ENCODE results near the gene MBD6.

DNA sequence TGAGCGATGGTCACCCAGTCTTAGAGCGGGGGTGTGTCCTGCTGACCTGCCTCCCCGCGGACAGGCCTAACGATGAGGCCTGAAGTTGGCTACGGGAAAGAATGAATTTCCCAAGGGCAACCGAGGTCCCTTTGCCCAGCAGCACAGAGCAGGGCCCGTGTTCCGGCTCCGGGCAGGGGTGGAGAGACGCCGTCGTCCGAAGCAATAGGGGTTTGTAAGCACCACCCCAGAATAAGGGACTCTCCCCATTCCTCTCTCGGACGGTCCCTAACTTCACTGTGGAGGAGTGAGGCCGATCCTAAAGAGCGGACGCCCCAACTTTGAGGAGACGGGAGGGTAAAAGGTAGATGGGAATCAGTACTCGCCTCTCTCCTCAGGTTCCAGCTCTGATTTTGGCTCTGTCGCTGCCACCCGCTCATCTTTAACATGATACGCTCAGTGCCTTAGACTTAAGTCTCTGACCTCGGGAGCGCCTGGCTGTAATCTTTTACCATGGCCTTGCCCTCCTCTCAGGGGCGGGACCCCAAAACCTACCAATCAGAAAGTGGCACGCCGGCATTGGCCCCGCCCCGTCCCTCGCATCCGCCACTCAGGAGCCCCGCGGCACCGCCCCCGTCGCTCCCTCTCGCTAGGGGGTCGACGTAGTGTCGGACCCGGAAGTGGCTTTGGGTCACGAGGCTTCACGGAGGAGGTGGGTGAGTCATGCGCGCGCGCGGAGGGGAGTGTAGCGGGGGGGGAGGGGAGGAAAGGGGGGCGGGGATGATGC, 2.4 kb upstream of the MBD6 start, which contains the start of gene DDIT3:
- TF ChIP-seq, protein P1, sequence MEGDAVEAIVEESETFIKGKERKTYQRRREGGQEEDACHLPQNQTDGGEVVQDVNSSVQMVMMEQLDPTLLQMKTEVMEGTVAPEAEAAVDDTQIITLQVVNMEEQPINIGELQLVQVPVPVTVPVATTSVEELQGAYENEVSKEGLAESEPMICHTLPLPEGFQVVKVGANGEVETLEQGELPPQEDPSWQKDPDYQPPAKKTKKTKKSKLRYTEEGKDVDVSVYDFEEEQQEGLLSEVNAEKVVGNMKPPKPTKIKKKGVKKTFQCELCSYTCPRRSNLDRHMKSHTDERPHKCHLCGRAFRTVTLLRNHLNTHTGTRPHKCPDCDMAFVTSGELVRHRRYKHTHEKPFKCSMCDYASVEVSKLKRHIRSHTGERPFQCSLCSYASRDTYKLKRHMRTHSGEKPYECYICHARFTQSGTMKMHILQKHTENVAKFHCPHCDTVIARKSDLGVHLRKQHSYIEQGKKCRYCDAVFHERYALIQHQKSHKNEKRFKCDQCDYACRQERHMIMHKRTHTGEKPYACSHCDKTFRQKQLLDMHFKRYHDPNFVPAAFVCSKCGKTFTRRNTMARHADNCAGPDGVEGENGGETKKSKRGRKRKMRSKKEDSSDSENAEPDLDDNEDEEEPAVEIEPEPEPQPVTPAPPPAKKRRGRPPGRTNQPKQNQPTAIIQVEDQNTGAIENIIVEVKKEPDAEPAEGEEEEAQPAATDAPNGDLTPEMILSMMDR (IDR thresholded peaks at IDR 0.05; ENCODE audit: insufficient read depth, low read length), result no peak
- TF ChIP-seq, protein P2, sequence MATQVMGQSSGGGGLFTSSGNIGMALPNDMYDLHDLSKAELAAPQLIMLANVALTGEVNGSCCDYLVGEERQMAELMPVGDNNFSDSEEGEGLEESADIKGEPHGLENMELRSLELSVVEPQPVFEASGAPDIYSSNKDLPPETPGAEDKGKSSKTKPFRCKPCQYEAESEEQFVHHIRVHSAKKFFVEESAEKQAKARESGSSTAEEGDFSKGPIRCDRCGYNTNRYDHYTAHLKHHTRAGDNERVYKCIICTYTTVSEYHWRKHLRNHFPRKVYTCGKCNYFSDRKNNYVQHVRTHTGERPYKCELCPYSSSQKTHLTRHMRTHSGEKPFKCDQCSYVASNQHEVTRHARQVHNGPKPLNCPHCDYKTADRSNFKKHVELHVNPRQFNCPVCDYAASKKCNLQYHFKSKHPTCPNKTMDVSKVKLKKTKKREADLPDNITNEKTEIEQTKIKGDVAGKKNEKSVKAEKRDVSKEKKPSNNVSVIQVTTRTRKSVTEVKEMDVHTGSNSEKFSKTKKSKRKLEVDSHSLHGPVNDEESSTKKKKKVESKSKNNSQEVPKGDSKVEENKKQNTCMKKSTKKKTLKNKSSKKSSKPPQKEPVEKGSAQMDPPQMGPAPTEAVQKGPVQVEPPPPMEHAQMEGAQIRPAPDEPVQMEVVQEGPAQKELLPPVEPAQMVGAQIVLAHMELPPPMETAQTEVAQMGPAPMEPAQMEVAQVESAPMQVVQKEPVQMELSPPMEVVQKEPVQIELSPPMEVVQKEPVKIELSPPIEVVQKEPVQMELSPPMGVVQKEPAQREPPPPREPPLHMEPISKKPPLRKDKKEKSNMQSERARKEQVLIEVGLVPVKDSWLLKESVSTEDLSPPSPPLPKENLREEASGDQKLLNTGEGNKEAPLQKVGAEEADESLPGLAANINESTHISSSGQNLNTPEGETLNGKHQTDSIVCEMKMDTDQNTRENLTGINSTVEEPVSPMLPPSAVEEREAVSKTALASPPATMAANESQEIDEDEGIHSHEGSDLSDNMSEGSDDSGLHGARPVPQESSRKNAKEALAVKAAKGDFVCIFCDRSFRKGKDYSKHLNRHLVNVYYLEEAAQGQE (IDR thresholded peaks at IDR 0.05; ENCODE audit: insufficient replicate concordance, low read depth), result peak; percentile 75

Data from HL-60 (cell line).